Cardiac muscle cell (in vitro differentiated cells and primary cell): Measurements from ENCODE around the gene PKNOX2. TPM values are rescaled to one million over a fixed set of nuclear protein-coding genes. Genes with fewer than 3 reads are reported as not detected.

ENCODE experiments used
- DNase-seq, 2 donors: peaks; one replicate each; pipeline versions ENCODE4 v3.0.0 to v3.0.0-alpha.2; 2010 to 2017; ENCODE audit warnings: low read depth in 1 of 2, low spot score in 1 of 2
- H3K27ac ChIP-seq: fragments of 200-600 bp; sonication (generic); 2 replicates; pipeline ENCODE4 v1.5.1; 2016
- H3K27me3 ChIP-seq: fragments of 200-600 bp; sonication (generic); 2 replicates; pipeline ENCODE4 v1.6.0; 2016; ENCODE audit warnings: control low read depth
- H3K36me3 ChIP-seq: fragments of 200-600 bp; sonication (generic); 2 replicates; pipeline ENCODE4 v1.5.1; 2016; ENCODE audit warnings: control low read depth
- H3K4me1 ChIP-seq: fragments of 200-600 bp; sonication (generic); 2 replicates; pipeline ENCODE4 v1.8.1; 2017; ENCODE audit warnings: low read depth, mild to moderate bottlenecking, mixed run types
- H3K4me3 ChIP-seq: fragments of 200-600 bp; sonication (generic); 2 replicates; pipeline ENCODE4 v1.5.1; 2016; ENCODE audit warnings: mild to moderate bottlenecking
- H3K9me3 ChIP-seq: fragments of 200-600 bp; sonication (generic); 2 replicates; pipeline ENCODE4 v1.5.1; 2017; ENCODE audit warnings: low read depth, mild to moderate bottlenecking, control low read depth
- CTCF ChIP-seq: IDR thresholded peaks from 2 replicates; pipeline ENCODE4 v1.5.1; 2012; ENCODE audit warnings: low read depth, mild to moderate bottlenecking, low read length
- polyA plus RNA-seq: library from polyadenylated mRNA; unstranded; fragments of >200 nt; fragmentation: Nextera tagmentation; extraction: Ambion mirVana; gene quantifications from 2 replicates; pipeline ENCODE4 v1.2.1, GENCODE V29; 2016
- total RNA-seq: library from RNA; depleted of rRNA; stranded (reverse); fragments of >200 nt; gene quantifications from 2 replicates; pipeline ENCODE4 v1.2.3, GENCODE V29; 2016

Gene PKNOX2
- total and polyA plus RNA-seq, 2 experiments from 2014 or later: 2.1 to 6.1 TPM

GRCh38 chr11:125299061-125299615, 134.6 kb downstream of the PKNOX2 start:
- no peak for TF ChIP-seq CTCF
- no peak overlapping the region for H3K4me3 ChIP-seq
- no peak overlapping the region for H3K27ac ChIP-seq
- H3K9me3 ChIP-seq: no peaks in the 10 kb centered on the region
- H3K36me3 ChIP-seq: no peaks in the 10 kb centered on the region
- DNase-seq: no peak
- H3K4me1 ChIP-seq: peaks cover 4% of the 10 kb centered on the region
- no peaks in the 10 kb centered on the region for H3K27me3 ChIP-seq

- H3K9me3 ChIP-seq: no peaks in the 10 kb centered on the region
- H3K4me1 ChIP-seq: peaks cover 6% of the 10 kb centered on the region
Observed at GRCh38 chr11:125299821-125300220, 135.3 kb downstream of the PKNOX2 start.

GRCh38 chr11:125300791-125301218, 136.3 kb downstream of the PKNOX2 start:
- no peak for TF ChIP-seq CTCF
- H3K4me1 ChIP-seq: peaks cover 6% of the 10 kb centered on the region
- peak in 1 of 2 donors; percentile 91 for DNase-seq
- no peaks in the 10 kb centered on the region for H3K27me3 ChIP-seq
- no peaks in the 10 kb centered on the region for H3K36me3 ChIP-seq
- H3K9me3 ChIP-seq: no peaks in the 10 kb centered on the region
- H3K4me3 ChIP-seq: no peak overlapping the region
- no peak overlapping the region for H3K27ac ChIP-seq

More at GRCh38 chr11:125299821-125300220, 135.3 kb downstream of the PKNOX2 start:
- no peaks in the 10 kb centered on the region for H3K27me3 ChIP-seq
- no peaks in the 10 kb centered on the region for H3K36me3 ChIP-seq
- TF ChIP-seq CTCF: no peak
- no peak overlapping the region for H3K4me3 ChIP-seq
- no peak for DNase-seq
- H3K27ac ChIP-seq: no peak overlapping the region

GRCh38 chr11:125301346-125301745, 136.8 kb downstream of the PKNOX2 start:
- H3K4me3 ChIP-seq: no peak overlapping the region
- no peaks in the 10 kb centered on the region for H3K27me3 ChIP-seq
- H3K27ac ChIP-seq: no peak overlapping the region
- H3K4me1 ChIP-seq: peaks cover 6% of the 10 kb centered on the region
- no peaks in the 10 kb centered on the region for H3K9me3 ChIP-seq
- DNase-seq: no peak
- H3K36me3 ChIP-seq: no peaks in the 10 kb centered on the region
- no peak for TF ChIP-seq CTCF

- H3K4me1 ChIP-seq: peaks cover 6% of the 10 kb centered on the region
- H3K27me3 ChIP-seq: no peaks in the 10 kb centered on the region
- no peak overlapping the region for H3K4me3 ChIP-seq
- no peaks in the 10 kb centered on the region for H3K36me3 ChIP-seq
- H3K9me3 ChIP-seq: no peaks in the 10 kb centered on the region
- TF ChIP-seq CTCF: no peak
- DNase-seq: no peak
- H3K27ac ChIP-seq: no peak overlapping the region
Observed at GRCh38 chr11:125303186-125303585, 138.6 kb downstream of the PKNOX2 start.
